T-helper 1 cell treated with Interleukin-12 subunit alpha and Interleukin-12 subunit beta and Interleukin-4 antibody, amounts not matched to agents 30 ng/mL and 1 ng/mL, for 36 hours (primary cell): ENCODE results near the gene CA9. TPM values are rescaled to one million over a fixed set of nuclear protein-coding genes. Genes with fewer than 3 reads are reported as not detected.

Source experiments
- intact Hi-C: fragments of 100-400 bp; cut with micrococcal nuclease; formaldehyde crosslinking; loops from one replicate; pipeline ENCODE4 v1.15.1; 2024
- total RNA-seq: library from RNA; stranded (reverse); gene quantifications from 2 replicates; pipeline ENCODE4 v1.2.3, GENCODE V29; 2022

Gene CA9
- total RNA-seq, 1 donor from 2014 or later, result not detected

DNA sequence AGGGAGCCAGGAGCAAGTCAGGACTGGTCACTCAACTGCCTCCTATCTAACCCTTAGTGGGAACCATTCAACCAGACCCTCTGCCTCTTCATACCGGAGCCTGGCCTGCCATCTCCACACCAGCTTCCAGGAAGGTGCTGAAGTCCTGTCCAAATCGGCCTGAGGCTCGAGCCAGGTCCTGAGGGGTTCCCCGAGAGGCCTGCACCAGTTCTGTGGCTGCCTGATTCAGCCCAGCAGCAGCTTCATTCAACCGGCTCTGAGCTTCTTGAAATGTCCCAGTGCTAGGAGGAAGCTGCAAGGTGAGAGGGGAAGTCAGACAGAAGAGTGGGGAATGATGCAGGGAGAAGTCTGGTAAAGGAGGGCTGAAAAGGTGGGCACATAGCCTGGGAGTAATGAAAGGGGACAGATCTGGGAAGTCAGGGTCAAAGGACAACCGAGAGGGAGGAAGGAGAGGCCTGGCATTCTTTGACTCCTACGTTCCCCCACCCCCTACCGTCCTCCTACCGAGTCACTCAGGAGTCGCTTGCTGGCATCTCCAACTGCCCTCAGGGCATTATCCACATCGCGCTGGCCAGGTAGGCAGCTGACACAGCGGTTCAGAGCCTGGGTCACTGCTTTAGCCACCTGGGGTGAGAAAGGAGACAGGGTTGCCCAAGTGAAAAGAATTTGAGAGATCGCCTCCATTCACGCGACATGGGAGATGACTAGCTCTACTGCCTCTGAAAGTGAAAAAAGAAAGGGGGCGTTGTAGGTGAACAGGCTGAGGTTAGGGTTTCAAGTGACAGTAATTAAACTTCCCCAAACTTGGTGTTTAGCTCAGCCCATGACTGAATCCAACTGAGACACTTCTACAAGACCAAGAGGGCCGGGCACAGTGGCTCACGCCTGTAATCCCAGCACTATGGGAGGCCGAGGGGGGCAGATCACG lies 38.0 kb downstream of the CA9 start:
- intact Hi-C loops, result no loop called here

DNA sequence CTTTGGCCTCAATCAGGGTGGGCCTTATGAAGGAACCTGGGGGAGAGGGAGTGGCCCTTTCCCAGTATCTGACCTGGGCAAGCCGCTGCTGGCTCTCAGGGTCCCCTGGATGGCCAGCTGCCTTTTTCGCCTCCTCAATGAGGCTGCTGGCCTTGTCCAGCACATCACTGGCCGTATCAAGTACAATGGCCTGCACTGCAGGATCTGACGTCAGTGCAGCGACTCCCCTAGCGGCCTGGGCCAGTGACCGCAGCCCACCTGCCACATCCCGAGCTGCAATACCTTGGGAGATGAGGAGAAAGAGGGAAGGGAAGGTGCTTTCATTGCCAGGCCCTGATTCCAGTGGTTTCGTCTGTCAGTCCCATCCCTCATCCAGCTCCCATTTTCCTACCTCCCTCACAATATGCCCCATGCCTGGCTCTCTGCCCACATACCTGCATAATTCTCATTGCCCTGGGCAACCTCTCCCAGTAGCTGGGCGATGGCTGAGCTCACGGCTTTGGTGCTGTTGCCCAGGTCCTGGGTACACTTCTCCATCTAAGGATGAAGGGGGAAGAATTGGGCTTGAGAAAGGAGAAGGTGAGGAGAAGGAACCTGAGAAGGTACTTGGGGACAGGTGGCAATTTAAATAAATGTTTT lies 39.2 kb downstream of the CA9 start:
- intact Hi-C loops, result no loop called here

GRCh38 chr9:35713578-35713977 lies 39.9 kb downstream of the CA9 start:
- intact Hi-C loops, result no loop called here

GRCh38 chr9:35714123-35714522 lies 40.4 kb downstream of the CA9 start:
- intact Hi-C loops, result no loop called here

GRCh38 chr9:35714579-35715252 lies 41.0 kb downstream of the CA9 start:
- intact Hi-C loops, result no loop called here

GRCh38 chr9:35716230-35716629 lies 42.5 kb downstream of the CA9 start:
- intact Hi-C loops, result no loop called here

- intact Hi-C loops, result no loop called here
Measured at GRCh38 chr9:35717132-35717870, 43.6 kb downstream of the CA9 start.

DNA sequence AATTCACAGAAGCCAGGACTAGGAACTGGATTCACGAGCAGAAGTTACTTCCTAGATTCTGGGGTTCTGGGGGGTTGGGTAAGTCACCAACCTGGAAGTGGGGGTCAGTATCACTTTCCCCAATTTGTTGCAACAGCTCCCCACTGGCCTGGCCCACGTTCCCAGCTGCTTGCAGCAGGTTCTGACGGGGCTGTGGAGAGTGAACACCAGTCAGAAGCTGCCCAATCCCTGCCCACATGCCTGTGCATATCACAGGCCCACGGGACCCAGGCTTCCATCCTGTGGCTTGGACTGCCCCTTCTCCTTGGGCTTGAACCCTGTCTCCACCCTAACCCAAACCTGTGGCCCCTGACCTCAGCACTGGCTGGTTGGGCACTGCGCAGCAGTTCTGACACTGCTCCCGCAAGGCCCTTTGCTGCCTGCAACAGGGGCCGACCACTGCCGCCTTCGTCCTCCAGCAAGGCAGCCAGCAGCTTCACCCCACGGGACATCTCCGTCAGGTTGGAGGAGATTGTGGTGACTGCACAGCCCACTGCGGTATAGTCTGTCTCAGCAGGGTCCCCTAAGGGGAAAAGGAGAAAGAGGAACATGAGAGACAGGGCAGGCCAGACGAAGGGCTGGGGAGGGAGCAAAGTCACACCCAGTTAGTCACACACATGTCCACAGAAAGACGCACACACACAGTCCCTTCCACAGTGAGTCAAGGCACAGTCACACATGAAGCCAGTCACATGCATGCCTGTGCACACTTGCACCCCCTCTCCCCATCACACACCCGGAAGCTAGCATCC lies 45.2 kb downstream of the CA9 start:
- intact Hi-C loops, result no loop called here

DNA sequence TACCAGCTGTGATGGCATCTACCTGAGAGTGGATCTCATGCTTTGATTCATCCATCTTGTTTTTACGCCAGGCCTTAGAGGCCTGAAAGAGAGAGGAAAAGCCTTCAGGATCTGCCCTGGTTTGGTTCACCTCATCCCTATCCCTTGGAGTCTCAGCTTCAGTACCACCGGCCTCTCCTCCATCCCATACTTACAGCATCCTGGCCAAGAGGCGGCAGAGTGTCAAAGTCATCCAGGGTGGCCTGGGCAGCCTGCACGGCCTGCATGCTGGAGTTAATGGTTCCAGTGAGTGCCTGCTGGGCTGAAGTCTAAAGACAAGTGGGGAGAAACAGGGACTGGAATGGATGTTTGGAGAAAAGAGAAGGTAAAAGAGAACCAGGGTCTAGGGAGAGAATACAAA lies 45.8 kb downstream of the CA9 start:
- intact Hi-C loops, result no loop called here

GRCh38 chr9:35723426-35723825 lies 49.7 kb downstream of the CA9 start:
- intact Hi-C loops, result no loop called here

DNA sequence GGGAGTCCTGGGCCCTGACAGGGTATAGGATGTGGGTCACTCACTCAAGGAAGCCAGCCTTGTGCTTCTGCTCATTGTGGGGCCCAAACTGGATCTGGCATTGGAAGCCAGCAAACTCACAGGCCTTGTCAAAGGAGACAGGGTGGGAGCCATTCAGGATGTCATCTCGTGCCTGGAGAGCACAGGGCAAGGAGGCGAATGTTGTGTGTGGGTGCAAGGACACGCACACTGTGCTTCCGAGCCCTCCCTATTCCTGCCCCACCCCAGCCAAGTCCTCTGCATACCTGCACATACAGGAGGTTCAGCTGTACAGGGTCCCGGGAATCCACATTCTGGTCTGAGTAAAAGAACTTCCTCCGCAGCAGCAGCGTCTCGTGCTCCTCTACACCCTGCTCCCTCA lies 50.2 kb downstream of the CA9 start:
- intact Hi-C loops, result no loop called here

DNA sequence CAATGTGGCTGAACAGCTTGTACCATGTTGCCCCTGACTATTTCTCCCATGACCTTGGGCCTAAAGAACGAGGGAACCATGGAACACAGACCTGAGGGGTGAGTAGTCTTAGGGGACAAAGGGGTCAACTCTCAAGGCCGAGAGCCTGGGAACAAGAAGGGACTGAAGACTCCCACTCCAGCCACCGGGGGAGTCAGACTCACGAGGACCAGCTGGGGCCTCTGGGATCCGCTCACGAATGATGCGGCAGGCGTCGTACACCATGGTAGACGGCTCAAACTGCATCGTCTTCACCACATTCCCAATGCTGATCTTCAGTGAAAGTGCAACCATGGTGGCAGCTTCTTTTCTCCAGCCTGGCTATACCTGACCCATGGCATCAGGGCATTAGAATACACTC lies 51.6 kb downstream of the CA9 start:
- intact Hi-C loops, result no loop called here

DNA sequence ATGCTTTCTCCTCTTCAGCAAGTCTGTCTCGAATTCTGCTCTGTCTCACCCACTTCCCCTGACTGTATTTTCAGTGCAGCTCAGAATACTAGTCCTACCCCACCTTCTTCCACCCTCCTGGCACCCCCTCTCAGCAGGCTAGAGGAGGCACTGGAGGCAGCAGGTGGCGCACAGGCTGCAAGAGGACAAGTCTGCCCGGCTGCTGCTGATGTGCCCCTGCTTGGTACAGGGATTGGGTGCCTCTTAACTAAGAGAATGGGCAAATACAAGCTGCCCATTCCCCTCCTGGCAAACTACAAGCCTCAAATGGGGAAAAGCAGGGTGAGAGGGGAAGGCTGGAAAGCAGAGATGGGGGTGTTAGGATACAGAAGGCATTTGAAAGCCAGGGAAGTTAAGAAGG lies 53.2 kb downstream of the CA9 start:
- intact Hi-C loops, result no loop called here

- intact Hi-C loops, result loop anchor here (1.0 kb wide), 2 partner anchors 31 to 123 kb away; no protein-coding TSS in a partner anchor
Measured at GRCh38 chr9:35727676-35728040, 53.9 kb downstream of the CA9 start.

DNA sequence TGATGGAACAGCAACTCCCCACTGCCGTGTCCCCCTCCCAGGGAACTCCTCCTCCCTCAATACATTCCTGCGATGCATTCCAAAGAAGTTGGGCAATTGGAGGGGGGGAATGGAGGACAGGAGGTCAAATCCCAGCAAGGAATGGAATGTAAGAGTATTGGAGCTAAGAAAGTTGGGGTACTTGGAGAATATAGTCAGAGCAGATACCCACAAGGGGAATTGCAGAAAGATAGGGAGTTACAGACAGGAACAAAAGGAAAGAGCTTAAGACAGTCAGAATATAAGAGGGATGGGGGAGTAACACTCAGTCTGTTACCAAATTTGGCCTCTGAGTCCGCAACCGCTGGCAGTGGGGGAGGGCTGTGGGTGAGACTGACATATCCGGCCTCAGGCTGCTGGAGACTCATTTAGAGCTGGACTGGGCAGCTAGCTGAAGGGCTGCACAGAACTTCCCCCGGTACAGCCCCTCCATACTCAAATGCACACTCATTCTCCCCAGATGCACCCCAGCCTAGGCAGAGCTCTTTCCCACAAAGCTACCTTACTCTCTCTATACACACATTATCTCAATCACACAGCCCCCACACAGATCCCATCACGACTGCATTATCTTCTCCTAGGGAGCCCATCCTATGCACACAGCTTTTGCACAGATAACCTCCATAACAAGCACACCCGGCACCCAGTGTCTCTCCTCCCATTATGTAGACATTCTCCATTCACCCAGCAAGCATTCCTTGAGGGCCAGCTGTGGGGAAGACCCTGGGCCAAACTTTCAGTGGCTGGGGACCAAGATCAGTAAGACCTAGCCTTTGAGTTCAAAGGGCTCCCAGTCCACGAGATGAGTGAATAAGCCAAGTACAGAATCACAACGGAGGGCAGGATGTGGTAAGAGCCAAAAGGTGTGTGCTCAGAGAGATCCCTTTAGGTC lies 54.6 kb downstream of the CA9 start:
- intact Hi-C loops, result loop anchor here (1.0 kb wide), 2 partner anchors 32 to 124 kb away; no protein-coding TSS in a partner anchor

GRCh38 chr9:35729101-35729500 lies 55.4 kb downstream of the CA9 start:
- intact Hi-C loops, result no loop called here

DNA sequence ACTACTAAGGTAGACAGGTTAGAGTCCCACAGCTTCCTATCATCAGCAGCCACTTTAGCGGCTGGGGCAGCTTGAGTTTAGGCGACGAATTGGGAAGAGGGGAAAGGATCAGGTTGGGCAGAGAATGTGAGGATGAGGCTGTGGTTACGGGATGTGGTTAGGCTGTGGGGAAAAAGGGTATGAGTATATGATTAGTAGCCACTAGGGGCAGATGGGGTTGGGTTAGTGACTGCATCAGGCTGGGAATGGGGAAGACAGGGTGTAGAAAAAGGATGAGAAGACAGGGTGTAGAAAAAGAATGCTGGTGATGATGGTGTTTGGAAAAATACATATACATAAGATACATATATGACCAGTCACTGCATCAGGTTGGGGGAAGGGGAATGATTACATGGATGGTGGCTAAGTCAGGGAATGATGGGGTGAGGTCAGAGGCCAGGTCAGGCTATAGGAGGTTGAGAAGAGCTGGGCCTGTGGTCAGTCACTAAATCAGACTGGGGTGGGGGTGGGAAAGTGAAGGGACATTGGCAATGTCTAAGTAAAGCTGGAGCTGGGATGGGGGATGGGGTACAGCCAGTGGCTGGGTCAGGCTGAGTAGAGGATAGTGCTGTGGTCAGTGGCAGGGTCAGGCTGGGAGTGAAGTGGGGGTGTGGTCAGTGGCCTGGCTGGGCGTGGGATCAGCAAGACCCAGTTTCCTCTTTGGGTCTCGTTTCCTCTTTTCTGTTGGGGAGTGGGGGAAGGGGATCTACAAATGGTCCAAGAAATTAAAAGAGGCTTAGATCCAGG lies 56.2 kb downstream of the CA9 start:
- intact Hi-C loops, result loop anchor here (5.0 to 10.0 kb wide), 7 partner anchors 235 to 1353 kb away; partner anchors contain the start of genes CCL27, GNE, MYORG and RUSC2

DNA sequence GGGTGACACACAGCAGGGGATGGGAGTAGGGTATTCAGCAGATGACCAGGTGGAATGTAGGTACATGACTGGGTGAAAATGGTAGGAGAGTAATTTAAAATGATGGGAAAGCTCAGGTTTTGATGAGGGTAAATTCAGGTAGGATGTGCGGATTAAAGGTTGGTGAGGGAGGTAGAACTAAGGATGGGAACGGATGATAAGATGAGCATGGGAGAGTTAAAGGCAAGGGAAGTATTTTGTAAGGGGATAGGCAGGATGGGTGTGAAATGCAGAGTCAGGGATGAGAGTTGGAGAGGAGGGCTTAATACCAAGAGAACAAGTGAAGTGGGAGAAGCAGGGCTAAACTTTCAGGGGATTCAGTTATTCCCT lies 56.7 kb downstream of the CA9 start:
- intact Hi-C loops, result loop anchor here (5.0 to 10.0 kb wide), 7 partner anchors 236 to 1353 kb away; partner anchors contain the start of genes CCL27, GNE, MYORG and RUSC2
